BE2C (cell line): ENCODE measurements around the gene HEATR5A.
"Not testable (repeated sequence)": the region's sequence is repeated elsewhere in the genome, so short reads cannot be mapped to it uniquely, and the experiment has no call there.

Experiments used
- DNase-seq: peaks from one replicate; pipeline ENCODE4 v3.0.0-alpha.2; 2020
- H3K27me3 ChIP-seq: fragments of 250-450 bp; sonication (Bioruptor Pico); 2 replicates; pipeline ENCODE4 v1.5.1; 2020; ENCODE audit warnings: mild to moderate bottlenecking
- H3K36me3 ChIP-seq: fragments of 250-450 bp; sonication (Bioruptor Pico); 2 replicates; pipeline ENCODE4 v1.5.1; 2020; ENCODE audit warnings: mild to moderate bottlenecking
- H3K4me1 ChIP-seq: fragments of 250-450 bp; sonication (Bioruptor Pico); 2 replicates; pipeline ENCODE4 v1.5.1; 2020
- H3K4me3 ChIP-seq: 2 replicates; pipeline ENCODE4 v1.5.1; 2011; ENCODE audit warnings: low read depth, low read length
- H3K9me3 ChIP-seq: fragments of 250-450 bp; sonication (Bioruptor Pico); 2 replicates; pipeline ENCODE4 v1.5.1; 2020
- CTCF ChIP-seq: IDR thresholded peaks from 2 replicates; pipeline ENCODE4 v1.5.1; 2012; ENCODE audit warnings: mild to moderate bottlenecking, low read depth, low read length

Gene HEATR5A

GRCh38 chr14:31319701-31320100 lies 100.6 kb downstream of the HEATR5A start:
- TF ChIP-seq CTCF = no peak
- H3K9me3 ChIP-seq = no peaks in the 10 kb centered on the region
- peaks cover 14% of the 10 kb centered on the region for H3K36me3 ChIP-seq
- H3K4me1 ChIP-seq = no peaks in the 10 kb centered on the region
- H3K27me3 ChIP-seq = no peaks in the 10 kb centered on the region
- no peak overlapping the region for H3K4me3 ChIP-seq
- DNase-seq = no peak

DNA sequence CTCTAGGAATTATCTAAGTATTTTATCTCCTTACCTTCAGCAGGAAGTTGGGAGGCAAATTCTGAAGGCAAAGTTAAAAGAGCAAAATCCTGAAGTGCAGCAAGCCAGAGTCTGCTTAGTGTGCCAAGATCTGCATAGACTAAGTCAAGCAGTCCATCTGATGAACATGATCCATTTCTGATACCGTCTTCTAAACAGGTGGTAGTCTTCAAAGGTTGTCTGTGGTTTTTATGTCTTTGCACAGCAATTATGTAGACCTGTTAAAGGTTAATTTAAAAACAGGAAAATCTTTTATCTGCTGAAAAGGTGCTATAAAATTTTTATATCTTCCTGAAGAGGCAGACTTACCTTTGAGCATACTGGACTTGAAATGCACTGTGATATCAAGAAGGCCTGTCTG lies 107.4 kb downstream of the HEATR5A start:
- no peaks in the 10 kb centered on the region for H3K27me3 ChIP-seq
- no peak for DNase-seq
- no peaks in the 10 kb centered on the region for H3K9me3 ChIP-seq
- no peak overlapping the region for H3K4me3 ChIP-seq
- H3K36me3 ChIP-seq = peaks cover 28% of the 10 kb centered on the region
- H3K4me1 ChIP-seq = no peaks in the 10 kb centered on the region
- TF ChIP-seq CTCF = no peak

DNA sequence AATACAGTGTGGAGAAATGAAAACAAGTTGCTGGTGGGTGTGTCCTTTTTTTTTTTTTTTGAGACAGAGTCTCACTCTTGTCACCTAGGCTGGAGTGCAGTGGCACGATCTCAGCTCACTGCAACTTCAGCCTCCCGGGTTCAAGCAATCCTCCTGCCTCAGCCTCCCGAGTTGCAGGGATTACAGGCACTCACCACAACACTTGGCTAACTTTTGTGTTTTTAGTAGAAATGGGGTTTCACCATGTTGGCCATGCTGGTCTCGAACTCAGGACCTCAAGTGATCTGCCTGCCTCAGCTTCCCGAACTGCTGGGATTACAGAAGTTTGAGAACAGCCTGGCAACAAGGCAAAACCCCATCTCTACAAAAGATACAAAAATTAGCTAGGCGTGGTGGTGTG lies 108.0 kb downstream of the HEATR5A start:
- not testable (repeated sequence) for DNase-seq, H3K27me3 ChIP-seq, H3K4me3 ChIP-seq, H3K4me1 ChIP-seq, H3K9me3 ChIP-seq
- H3K36me3 ChIP-seq = peaks cover 22% of the 10 kb centered on the region

DNA sequence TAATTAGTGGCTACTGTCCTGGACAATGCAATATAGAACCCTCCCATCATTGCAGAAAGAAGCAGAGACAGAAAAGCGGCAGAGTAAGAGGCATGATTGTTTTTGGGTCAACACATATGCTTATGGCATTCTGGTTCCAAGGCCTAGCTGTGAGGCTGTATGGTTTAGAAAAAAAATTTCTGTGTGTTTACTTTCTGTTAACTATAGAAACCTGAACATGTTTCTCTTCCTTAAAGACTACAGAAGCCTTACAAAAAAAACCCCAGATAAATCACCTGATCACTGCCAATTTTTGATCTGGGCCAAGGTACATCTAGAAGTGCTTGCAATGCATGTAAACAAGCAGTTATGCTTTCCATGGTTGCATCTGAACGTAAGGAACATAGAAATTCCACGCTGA lies 112.7 kb downstream of the HEATR5A start:
- no peak for DNase-seq
- no peaks in the 10 kb centered on the region for H3K27me3 ChIP-seq
- no peak for TF ChIP-seq CTCF
- H3K4me1 ChIP-seq = no peaks in the 10 kb centered on the region
- no peaks in the 10 kb centered on the region for H3K9me3 ChIP-seq
- no peak overlapping the region for H3K4me3 ChIP-seq
- peaks cover 27% of the 10 kb centered on the region for H3K36me3 ChIP-seq

- H3K27me3 ChIP-seq = no peaks in the 10 kb centered on the region
- H3K4me1 ChIP-seq = no peaks in the 10 kb centered on the region
- H3K36me3 ChIP-seq = peaks cover 24% of the 10 kb centered on the region
- no peaks in the 10 kb centered on the region for H3K9me3 ChIP-seq
- no peak for TF ChIP-seq CTCF
- no peak overlapping the region for H3K4me3 ChIP-seq
- no peak for DNase-seq
These were observed 113.2 kb downstream of the HEATR5A start for GRCh38 chr14:31307198-31307597.

- no peaks in the 10 kb centered on the region for H3K4me1 ChIP-seq
- H3K27me3 ChIP-seq = no peaks in the 10 kb centered on the region
- DNase-seq = no peak
- H3K4me3 ChIP-seq = no peak overlapping the region
- no peaks in the 10 kb centered on the region for H3K9me3 ChIP-seq
- peaks cover 26% of the 10 kb centered on the region for H3K36me3 ChIP-seq
- no peak for TF ChIP-seq CTCF
These were observed 116.7 kb downstream of the HEATR5A start for GRCh38 chr14:31303654-31304053.

GRCh38 chr14:31300883-31301282 lies 119.5 kb downstream of the HEATR5A start:
- H3K27me3 ChIP-seq = no peaks in the 10 kb centered on the region
- peaks cover 23% of the 10 kb centered on the region for H3K36me3 ChIP-seq
- no peak for DNase-seq
- TF ChIP-seq CTCF = no peak
- H3K4me1 ChIP-seq = no peaks in the 10 kb centered on the region
- no peaks in the 10 kb centered on the region for H3K9me3 ChIP-seq
- no peak overlapping the region for H3K4me3 ChIP-seq
